WTC11 (cell line): ENCODE measurements around the gene CCT8L2.

Experiments
- ESRRA ChIP-seq: sonication (generic); formaldehyde crosslinking; IDR thresholded peaks from 2 replicates; pipeline ENCODE4 v1.8.1; 2022; ENCODE audit warnings: mild to moderate bottlenecking, missing genetic modification reagents, borderline replicate concordance
- TF ChIP-seq, protein P1 (sequence below): fragments of 200-600 bp; IDR thresholded peaks from 2 replicates; pipeline ENCODE4 v1.8.0; 2022; ENCODE audit warnings: antibody characterized with exemption
- TF ChIP-seq, protein P2 (sequence below): sonication (generic); formaldehyde crosslinking; IDR thresholded peaks from 2 replicates; pipeline ENCODE4 v1.8.1; 2023; ENCODE audit warnings: mild to moderate bottlenecking, missing genetic modification reagents, moderate library complexity

DNA sequence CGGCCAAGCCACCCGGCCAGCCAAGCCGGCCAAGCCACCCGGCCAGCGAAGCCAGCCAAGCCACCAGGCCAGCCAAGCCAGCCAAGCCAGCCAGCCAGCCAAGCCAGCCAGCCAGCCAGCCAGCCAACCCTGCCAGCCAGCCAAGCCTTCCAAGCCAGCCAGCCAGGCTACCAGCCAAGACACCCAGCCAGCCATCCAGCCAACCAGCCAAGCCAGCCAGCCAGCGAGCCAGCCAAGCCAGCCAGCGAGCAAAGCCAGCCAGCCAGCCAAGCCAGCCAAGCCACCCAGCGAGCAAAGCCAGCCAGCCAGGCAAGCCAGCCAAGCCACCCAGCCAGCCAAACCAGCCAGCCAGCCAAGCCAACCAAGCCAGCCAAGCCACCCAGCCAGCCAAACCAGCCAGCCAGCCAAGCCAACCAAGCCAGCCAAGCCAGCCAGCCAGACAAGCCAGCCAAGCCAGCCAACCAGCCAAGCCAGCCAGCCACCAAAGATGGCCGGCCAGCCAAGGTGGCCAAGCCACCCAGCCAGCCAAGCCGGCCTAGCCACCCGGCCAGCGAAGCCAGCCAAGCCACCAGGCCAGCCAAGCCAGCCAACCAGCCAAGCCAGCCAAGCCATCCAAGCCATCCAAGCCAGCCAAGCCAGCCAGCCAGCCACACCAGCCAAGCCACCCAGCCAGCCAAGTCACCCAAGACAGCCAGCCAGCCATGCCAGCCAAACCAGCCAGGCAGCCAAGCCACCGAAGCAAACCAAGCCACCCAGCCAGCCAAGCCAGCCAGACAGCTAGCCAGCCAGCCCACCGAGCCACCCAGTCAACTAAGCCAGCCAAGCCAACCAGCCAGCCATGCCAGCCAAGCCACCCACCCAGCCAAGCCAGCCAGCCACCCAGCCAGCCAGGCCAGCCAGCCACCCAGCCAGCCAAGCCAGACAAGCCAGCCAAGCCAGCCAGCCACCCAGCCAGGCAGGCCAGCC, 28.8 kb downstream of the CCT8L2 start:
- TF ChIP-seq, protein P1, sequence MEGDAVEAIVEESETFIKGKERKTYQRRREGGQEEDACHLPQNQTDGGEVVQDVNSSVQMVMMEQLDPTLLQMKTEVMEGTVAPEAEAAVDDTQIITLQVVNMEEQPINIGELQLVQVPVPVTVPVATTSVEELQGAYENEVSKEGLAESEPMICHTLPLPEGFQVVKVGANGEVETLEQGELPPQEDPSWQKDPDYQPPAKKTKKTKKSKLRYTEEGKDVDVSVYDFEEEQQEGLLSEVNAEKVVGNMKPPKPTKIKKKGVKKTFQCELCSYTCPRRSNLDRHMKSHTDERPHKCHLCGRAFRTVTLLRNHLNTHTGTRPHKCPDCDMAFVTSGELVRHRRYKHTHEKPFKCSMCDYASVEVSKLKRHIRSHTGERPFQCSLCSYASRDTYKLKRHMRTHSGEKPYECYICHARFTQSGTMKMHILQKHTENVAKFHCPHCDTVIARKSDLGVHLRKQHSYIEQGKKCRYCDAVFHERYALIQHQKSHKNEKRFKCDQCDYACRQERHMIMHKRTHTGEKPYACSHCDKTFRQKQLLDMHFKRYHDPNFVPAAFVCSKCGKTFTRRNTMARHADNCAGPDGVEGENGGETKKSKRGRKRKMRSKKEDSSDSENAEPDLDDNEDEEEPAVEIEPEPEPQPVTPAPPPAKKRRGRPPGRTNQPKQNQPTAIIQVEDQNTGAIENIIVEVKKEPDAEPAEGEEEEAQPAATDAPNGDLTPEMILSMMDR, result no peak
- no peak for TF ChIP-seq ESRRA (CRISPR knock-in tag)
- TF ChIP-seq, protein P2, sequence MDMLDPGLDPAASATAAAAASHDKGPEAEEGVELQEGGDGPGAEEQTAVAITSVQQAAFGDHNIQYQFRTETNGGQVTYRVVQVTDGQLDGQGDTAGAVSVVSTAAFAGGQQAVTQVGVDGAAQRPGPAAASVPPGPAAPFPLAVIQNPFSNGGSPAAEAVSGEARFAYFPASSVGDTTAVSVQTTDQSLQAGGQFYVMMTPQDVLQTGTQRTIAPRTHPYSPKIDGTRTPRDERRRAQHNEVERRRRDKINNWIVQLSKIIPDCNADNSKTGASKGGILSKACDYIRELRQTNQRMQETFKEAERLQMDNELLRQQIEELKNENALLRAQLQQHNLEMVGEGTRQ (CRISPR knock-in tag), result no peak
